Spleen (tissue), 11 donors: ENCODE data around the gene ARHGAP24. TPM values are rescaled to one million over a fixed set of nuclear protein-coding genes. Genes with fewer than 3 reads are reported as not detected.
"Not testable (repeated sequence)": the region's sequence is repeated elsewhere in the genome, so short reads cannot be mapped to it uniquely, and the experiment has no call there.

Experiments used
- DNase-seq: peaks from one replicate; pipeline ENCODE4 v3.0.0-alpha.2; 2020
- H3K27ac ChIP-seq, 8 donors: fragments of 200-600 bp; sonication (generic) in 7 of 8; 1 replicate in 4 of 8; 2 replicates in 4 of 8; pipeline versions ENCODE4 v1.5.0 to v1.8.0; 2016 to 2021; ENCODE audit warnings: inconsistent platforms in 4 of 8, mild to moderate bottlenecking in 4 of 8, moderate library complexity in 1 of 8
- H3K27me3 ChIP-seq, 7 donors: fragments of 200-600 bp; sonication (generic) in 6 of 7; replicated peaks in 1 of 7; 1 replicate in 4 of 7; 2 replicates in 3 of 7; pipeline versions ENCODE4 v1.5.0 to v1.8.0; 2016 to 2021; ENCODE audit warnings: inconsistent platforms in 3 of 7, mild to moderate bottlenecking in 1 of 7
- H3K36me3 ChIP-seq, 6 donors: fragments of 200-600 bp; sonication (generic) in 5 of 6; 1 replicate in 4 of 6; 2 replicates in 2 of 6; pipeline versions ENCODE4 v1.5.0 to v1.8.0; 2016 to 2021; ENCODE audit warnings: inconsistent platforms in 2 of 6
- H3K4me1 ChIP-seq, 6 donors: fragments of 200-600 bp; sonication (generic) in 5 of 6; 1 replicate in 3 of 6; 2 replicates in 3 of 6; pipeline versions ENCODE4 v1.5.0 to v1.8.0; 2016 to 2021; ENCODE audit warnings: inconsistent platforms in 3 of 6
- H3K4me3 ChIP-seq, 8 donors: fragments of 200-600 bp; sonication (generic) in 7 of 8; 1 replicate in 4 of 8; 2 replicates in 4 of 8; pipeline versions ENCODE4 v1.5.0 to v1.8.0; 2016 to 2021; ENCODE audit warnings: inconsistent platforms in 4 of 8, mild to moderate bottlenecking in 4 of 8, moderate library complexity in 2 of 8
- H3K9me3 ChIP-seq, 8 donors: fragments of 200-600 bp; sonication (generic) in 7 of 8; 1 replicate in 4 of 8; 2 replicates in 4 of 8; pipeline versions ENCODE4 v1.5.0 to v1.8.0; 2016 to 2021; ENCODE audit warnings: inconsistent platforms in 4 of 8
- CTCF ChIP-seq, 11 experiments: fragments of 200-600 bp in 7 of 11; fragments of 450-650 bp in 4 of 11; sonication (generic) in 4 of 11; IDR thresholded peaks in 8 of 11; conservative IDR thresholded peaks in 3 of 11; 1 replicate in 7 of 11; 2 replicates in 4 of 11; pipeline versions ENCODE4 v1.4.0 to v1.8.0; 2016 to 2021; ENCODE audit warnings: antibody characterized with exemption in 11 of 11, inconsistent platforms in 4 of 11, mild to moderate bottlenecking in 1 of 11
- POLR2A ChIP-seq, 3 donors: fragments of 450-650 bp; IDR thresholded peaks; one replicate each; pipeline ENCODE4 v1.5.1; 2017; ENCODE audit warnings: antibody characterized with exemption in 3 of 3, mild to moderate bottlenecking in 1 of 3
- POLR2AphosphoS5 ChIP-seq, 3 donors: sonication (generic); formaldehyde crosslinking; IDR thresholded peaks; one replicate each; pipeline ENCODE4 v1.5.1; 2017; ENCODE audit warnings: antibody characterized with exemption in 3 of 3
- whole genome bisulfite sequencing, 5 donors: extraction: QIAGEN DNeasy Blood & Tissue Kit in 3 of 5; methylation state at CpG; one replicate each; pipeline versions ENCODE4 v1.1.5 to v1.1.7; 2013 to 2018; 5-methylcytosine and 5-hydroxymethylcytosine counted together
- intact Hi-C: fragments of 100-400 bp; cut with DNase I; formaldehyde crosslinking; loops from one replicate; pipeline ENCODE4 v1.15.0; 2023; ENCODE audit warnings: low total_unique reads
- polyA plus RNA-seq, 3 donors: library from polyadenylated mRNA; stranded (reverse); fragments of 200-250 nt; gene quantifications; one replicate each; pipeline ENCODE4 v1.2.1, GENCODE V29; 2013
- total RNA-seq, 7 donors: library from RNA; depleted of rRNA in 3 of 7; stranded (reverse); fragments of >200 nt in 3 of 7; fragmentation: NEBNext Ultra II Directional in 4 of 7; extraction: Animal tissue kit (Norgen Biotek cat#: 25700) in 4 of 7; gene quantifications; one replicate each; pipeline versions ENCODE4 v1.1.0 to v1.2.1, GENCODE V29; 2016 to 2021
- donor health status: healthy with polysubstance abuse.
- donor health status: DM: no; HTN: no; CAD: no; lungs with moderate emphysema.
- donor health status: DM: no; HTN: no; CAD: no.
- donor health status: Bipolar disorder and iron deficiency.
- donor health status: healthy.
- donor health status: DM: no; HTN: no; CAD: no.
- donor health status: DM: yes; HTN: yes; CAD: no.

ARHGAP24 gene
- total and polyA plus RNA-seq, 10 donors = 23.1 to 199 (median 130) TPM

- Histone ChIP-seq H3K4me3 (peak overlapping the region in 4 of 8 donors; percentile 12 to 43 (median 22)), H3K27ac (peak overlapping the region in 7 of 8 donors; percentile 16 to 71 (median 63)), H3K36me3 (no peaks in the 10 kb centered on the region), H3K27me3 (no peaks in the 10 kb centered on the region), H3K9me3 (no peaks in the 10 kb centered on the region), H3K4me1 (peaks cover 0 to 62% (median 22%) of the 10 kb centered on the region in 6 donors)
- TF ChIP-seq CTCF (IDR thresholded peaks at IDR 0.05 in 8 of 11, conservative IDR thresholded peaks at IDR 0.05 in 3 of 11) (no peak), POLR2A (IDR thresholded peaks at IDR 0.05) (no peak), POLR2AphosphoS5 (IDR thresholded peaks at IDR 0.05) (no peak)
- 62 to 81% (median 68%) methylated on average over 5 of the region's 5 CpGs for WGBS, 5 donors
- DNase-seq = peak; percentile 34
- intact Hi-C loops = no loop called here
These were observed 39.8 kb downstream of the ARHGAP24 start for GRCh38 chr4:85514783-85515182.

GRCh38 chr4:85515701-85516100 lies 40.8 kb downstream of the ARHGAP24 start:
- intact Hi-C loops = no loop called here
- no peak for DNase-seq
- peak overlapping the region in 1 of 8 donors; percentile 69 for H3K27ac ChIP-seq
- no peaks in the 10 kb centered on the region for H3K27me3 ChIP-seq
- H3K36me3 ChIP-seq = no peaks in the 10 kb centered on the region
- TF ChIP-seq POLR2AphosphoS5 (IDR thresholded peaks at IDR 0.05) = no peak
- TF ChIP-seq CTCF (IDR thresholded peaks at IDR 0.05 in 8 of 11, conservative IDR thresholded peaks at IDR 0.05 in 3 of 11) = no peak
- no peak for TF ChIP-seq POLR2A (IDR thresholded peaks at IDR 0.05)
- no peak overlapping the region for H3K4me3 ChIP-seq
- H3K9me3 ChIP-seq = no peaks in the 10 kb centered on the region
- peaks cover 0 to 71% (median 23%) of the 10 kb centered on the region in 6 donors for H3K4me1 ChIP-seq
- WGBS, 5 donors = 3 to 64% (median 22%) methylated on average over 1 of the region's 1 CpG

GRCh38 chr4:85518526-85518925 lies 43.6 kb downstream of the ARHGAP24 start:
- H3K4me1 ChIP-seq = peaks cover 2 to 78% (median 28%) of the 10 kb centered on the region in 6 donors
- H3K27ac ChIP-seq, H3K36me3 ChIP-seq, DNase-seq, H3K27me3 ChIP-seq, H3K4me3 ChIP-seq, intact Hi-C loops, H3K9me3 ChIP-seq: not testable (repeated sequence)
- WGBS, 5 donors = 82 to 95% (median 93%) methylated on average over 3 of the region's 3 CpGs

GRCh38 chr4:85520765-85521749 lies 46.1 kb downstream of the ARHGAP24 start:
- intact Hi-C loops = no loop called here
- Histone ChIP-seq H3K4me1 (peaks cover 2 to 59% (median 12%) of the 10 kb centered on the region in 6 donors), H3K27ac (peak overlapping the region in 1 of 8 donors; percentile 8), H3K36me3 (no peaks in the 10 kb centered on the region), H3K27me3 (no peaks in the 10 kb centered on the region), H3K4me3 (no peak overlapping the region), H3K9me3 (no peaks in the 10 kb centered on the region)
- no peak for DNase-seq
- 67 to 91% (median 78%) methylated on average over 5 of the region's 5 CpGs for WGBS, 5 donors
- TF ChIP-seq CTCF (IDR thresholded peaks at IDR 0.05 in 8 of 11, conservative IDR thresholded peaks at IDR 0.05 in 3 of 11) (no peak), POLR2AphosphoS5 (IDR thresholded peaks at IDR 0.05) (no peak), POLR2A (IDR thresholded peaks at IDR 0.05) (no peak)
